ENCODE results near the gene CARD8. TPM values are rescaled to one million over a fixed set of nuclear protein-coding genes. Genes with fewer than 3 reads are reported as not detected.

The CARD8 gene
- total RNA-seq, 1 experiment from 2014 or later, result 8.7 TPM

GRCh38 chr19:48203794-48204628 is 51.7 kb downstream of the CARD8 start:
- Histone ChIP-seq H3K4me2 (ENCODE audit: low read length) (peak overlapping the region; percentile 94), H2AFZ (ENCODE audit: low read length) (peak overlapping the region; percentile 86), H3K27me3 (ENCODE audit: low read length) (no peaks in the 10 kb centered on the region), H4K20me1 (ENCODE audit: low read length) (no peaks in the 10 kb centered on the region), H3K4me3 (ENCODE audit: low read length) (peak overlapping the region; percentile 81), H3K9ac (ENCODE audit: low read length) (peak overlapping the region; percentile 86), H3K27ac (ENCODE audit: low read length) (peak overlapping the region; percentile 49), H3K9me2 (replicated peaks; ENCODE audit: low read length) (no peaks in the 10 kb centered on the region), H3K4me1 (ENCODE audit: insufficient read depth, low read length) (peaks cover 9% of the 10 kb centered on the region), H3F3A (ENCODE audit: low read length, unreplicated experiment) (no peaks in the 10 kb centered on the region), H3K9me3 (ENCODE audit: low read length) (no peaks in the 10 kb centered on the region), H3K36me3 (ENCODE audit: low read depth, low read length) (no peaks in the 10 kb centered on the region), H3K79me2 (ENCODE audit: low read length) (peaks cover 15% of the 10 kb centered on the region)
- ATAC-seq (peak; percentile 98), DNase-seq (peak; percentile 93)
- ChIA-PET POLR2A (ENCODE audit: unreplicated experiment) (interaction anchor here (0.6 to 1.2 kb wide), 5 partner anchors 14 to 1072 kb away, joined by 3 to 6 read pairs (median 4); no protein-coding TSS in a partner anchor), CTCF (interaction anchor here (0.6 to 2.1 kb wide), 3 partner anchors 14 to 199 kb away, joined by 3 to 9 read pairs (median 6); no protein-coding TSS in a partner anchor)
- intact Hi-C loops (cut with micrococcal nuclease), result loop anchor here (5.0 kb wide), 1 partner anchor 53 kb away; the partner anchor contains the start of gene CARD8
- TSS peak; percentile 78 for BruUV-seq (replicated peaks)
- TF ChIP-seq CTCF (conservative IDR thresholded peaks at IDR 0.05; ENCODE audit: low read depth, low read length) (no peak), EZH2 (IDR thresholded peaks at IDR 0.05; ENCODE audit: low read length, unreplicated experiment) (no peak), EZH2phosphoT487 (IDR thresholded peaks at IDR 0.05; ENCODE audit: borderline replicate concordance, low read length) (no peak)

- no peak for DNase-seq
- H3K4me2 ChIP-seq (ENCODE audit: low read length), result peak overlapping the region; percentile 94
- H3K27ac ChIP-seq (ENCODE audit: low read length), result peak overlapping the region; percentile 49
- no peaks in the 10 kb centered on the region for H4K20me1 ChIP-seq (ENCODE audit: low read length)
- peak overlapping the region; percentile 86 for H3K9ac ChIP-seq (ENCODE audit: low read length)
- POLR2A ChIA-PET (ENCODE audit: unreplicated experiment), result interaction anchor here (0.6 to 1.2 kb wide), 3 partner anchors 13 to 34 kb away, joined by 3 to 4 read pairs (median 4); no protein-coding TSS in a partner anchor
- H3K4me3 ChIP-seq (ENCODE audit: low read length), result peak overlapping the region; percentile 81
- peak overlapping the region; percentile 82 for H2AFZ ChIP-seq (ENCODE audit: low read length)
- TSS peak; percentile 82 for BruUV-seq (replicated peaks)
- CTCF ChIA-PET, result interaction anchor here (0.6 to 2.1 kb wide), 3 partner anchors 13 to 198 kb away, joined by 3 to 9 read pairs (median 6); no protein-coding TSS in a partner anchor
- no peak for ATAC-seq
- TF ChIP-seq EZH2phosphoT487 (IDR thresholded peaks at IDR 0.05; ENCODE audit: borderline replicate concordance, low read length) (no peak), CTCF (conservative IDR thresholded peaks at IDR 0.05; ENCODE audit: low read depth, low read length) (no peak), EZH2 (IDR thresholded peaks at IDR 0.05; ENCODE audit: low read length, unreplicated experiment) (no peak)
- H3K9me2 ChIP-seq (replicated peaks; ENCODE audit: low read length), result no peaks in the 10 kb centered on the region
- H3K36me3 ChIP-seq (ENCODE audit: low read depth, low read length), result no peaks in the 10 kb centered on the region
- intact Hi-C loops (cut with micrococcal nuclease), result loop anchor here (5.0 kb wide), 1 partner anchor 54 kb away; the partner anchor contains the start of gene CARD8
- H3K9me3 ChIP-seq (ENCODE audit: low read length), result no peaks in the 10 kb centered on the region
- no peaks in the 10 kb centered on the region for H3K27me3 ChIP-seq (ENCODE audit: low read length)
- H3F3A ChIP-seq (ENCODE audit: low read length, unreplicated experiment), result no peaks in the 10 kb centered on the region
- H3K4me1 ChIP-seq (ENCODE audit: insufficient read depth, low read length), result peaks cover 9% of the 10 kb centered on the region
- H3K79me2 ChIP-seq (ENCODE audit: low read length), result peaks cover 15% of the 10 kb centered on the region
Observed at GRCh38 chr19:48203222-48203793, 52.4 kb downstream of the CARD8 start.
